H1 (cell line): ENCODE data around the gene XPO1. TPM values are rescaled to one million over a fixed set of nuclear protein-coding genes. Genes with fewer than 3 reads are reported as not detected.

Experiments used
- ATF2 ChIP-seq: IDR thresholded peaks from 2 replicates; pipeline ENCODE4 v1.6.1; 2012; ENCODE audit warnings: low read length, inconsistent platforms
- CHD2 ChIP-seq: IDR thresholded peaks from 2 replicates; pipeline ENCODE4 v1.6.1; 2012; ENCODE audit warnings: low read length, improper control_type of control experiment
- CREB1 ChIP-seq: IDR thresholded peaks from 2 replicates; pipeline ENCODE4 v1.6.1; 2012; ENCODE audit warnings: inconsistent platforms
- CTCF ChIP-seq, 3 experiments: IDR thresholded peaks; 1 replicate in 2 of 3; 2 replicates in 1 of 3; pipeline versions ENCODE4 v1.5.1 to v1.6.1; 2011; ENCODE audit warnings: low read length in 3 of 3, mild to moderate bottlenecking in 3 of 3, inconsistent platforms in 2 of 3, low read depth in 1 of 3, moderate library complexity in 1 of 3; ENCODE audit not compliant: insufficient read depth in 1 of 3; ENCODE audit errors: control extremely low read depth in 1 of 3
- EP300 ChIP-seq, 2 experiments: IDR thresholded peaks; 1 replicate in 1 of 2; 2 replicates in 1 of 2; pipeline ENCODE4 v1.6.1; 2011 to 2012; ENCODE audit warnings: low read depth in 2 of 2, low read length in 2 of 2, mild to moderate bottlenecking in 2 of 2, borderline replicate concordance in 1 of 2, inconsistent platforms in 1 of 2, moderate library complexity in 1 of 2
- EZH2 ChIP-seq: fragments of 200-600 bp; sonication (generic); IDR thresholded peaks from 2 replicates; pipeline ENCODE4 v1.7.1; 2012; ENCODE audit warnings: low read depth, mild to moderate bottlenecking, moderate library complexity, low read length, inconsistent platforms; ENCODE audit not compliant: severe bottlenecking
- GTF2F1 ChIP-seq: IDR thresholded peaks from 2 replicates; pipeline ENCODE4 v1.6.1; 2012; ENCODE audit warnings: low read depth, low read length, improper control_type of control experiment, borderline replicate concordance
- JUND ChIP-seq: IDR thresholded peaks from 2 replicates; pipeline ENCODE4 v1.6.1; 2011; ENCODE audit warnings: mild to moderate bottlenecking, improper control_type of control experiment, low read length
- KDM5A ChIP-seq: fragments of 200-600 bp; IDR thresholded peaks from 2 replicates; pipeline ENCODE4 v1.7.1; 2012; ENCODE audit warnings: mild to moderate bottlenecking, low read length, inconsistent platforms, mixed read lengths
- NANOG ChIP-seq: IDR thresholded peaks from 2 replicates; pipeline ENCODE4 v1.6.1; 2011; ENCODE audit warnings: low read length, low read depth, mild to moderate bottlenecking, inconsistent platforms; ENCODE audit not compliant: insufficient read depth, poor library complexity, severe bottlenecking
- NRF1 ChIP-seq: IDR thresholded peaks from 2 replicates; pipeline ENCODE4 v1.6.1; 2011; ENCODE audit warnings: mild to moderate bottlenecking, low read depth, low read length, improper control_type of control experiment
- PHF8 ChIP-seq: fragments of 200-600 bp; sonication (generic); conservative IDR thresholded peaks from 2 replicates; pipeline ENCODE4 v1.7.1; 2012; ENCODE audit warnings: low read depth, mild to moderate bottlenecking, inconsistent platforms, low read length, moderate library complexity
- POU5F1 ChIP-seq: IDR thresholded peaks from 2 replicates; pipeline ENCODE4 v1.6.1; 2011; ENCODE audit warnings: low read depth, mild to moderate bottlenecking, low read length, moderate library complexity
- RBBP5 ChIP-seq: IDR thresholded peaks from 2 replicates; pipeline ENCODE4 v1.7.1; 2012; ENCODE audit warnings: low read depth, mild to moderate bottlenecking, inconsistent platforms, low read length, moderate library complexity, borderline replicate concordance
- SIRT6 ChIP-seq: IDR thresholded peaks from one replicate; pipeline ENCODE4 v1.7.1; 2012; ENCODE audit warnings: low read length, inconsistent platforms
- SP1 ChIP-seq: IDR thresholded peaks from 2 replicates; pipeline ENCODE4 v1.6.1; 2011; ENCODE audit warnings: low read depth, low read length
- SRF ChIP-seq: IDR thresholded peaks from 2 replicates; pipeline ENCODE4 v1.6.1; 2011; ENCODE audit warnings: mild to moderate bottlenecking, low read depth, low read length, moderate library complexity
- TAF1 ChIP-seq: IDR thresholded peaks from 2 replicates; pipeline ENCODE4 v1.6.1; 2011; ENCODE audit warnings: mild to moderate bottlenecking, low read depth, low read length
- TAF7 ChIP-seq: optimal IDR thresholded peaks from 2 replicates; pipeline ENCODE3; 2011; ENCODE audit warnings: low read depth, mild to moderate bottlenecking, inconsistent platforms, low read length, moderate library complexity, borderline replicate concordance
- TBP ChIP-seq: IDR thresholded peaks from 2 replicates; pipeline ENCODE4 v1.6.1; 2011; ENCODE audit warnings: low read depth, low read length, improper control_type of control experiment
- YY1 ChIP-seq: IDR thresholded peaks from 2 replicates; pipeline ENCODE4 v1.6.1; 2011; ENCODE audit warnings: low read depth, mild to moderate bottlenecking, low read length
- polyA plus RNA-seq, 7 experiments: library from polyadenylated mRNA; depleted of rRNA in 3 of 7; stranded (reverse) in 5 of 7; unstranded in 2 of 7; fragments of >200 nt in 5 of 7; fragments of 200-250 nt in 2 of 7; gene quantifications; 1 replicate in 5 of 7; 2 replicates in 1 of 7; 4 replicates in 1 of 7; pipeline versions ENCODE4 v1.2.1 to v1.2.3, GENCODE V29; 2011 to 2013; ENCODE audit warnings: missing spikeins in 2 of 7, mixed read lengths in 2 of 7
- total RNA-seq: library from RNA; stranded (reverse); fragmentation: NEBNext Ultra II Directional; extraction: Animal tissue kit (Norgen Biotek cat#: 25700); gene quantifications from 2 replicates; pipeline ENCODE4 v1.2.1, GENCODE V29; 2021

XPO1 gene
- total and polyA plus RNA-seq, 2 of the 8 experiments (the other 6 are each of a cell fraction or from before 2014, with no cell fraction given) = 110 to 296 TPM

- TF ChIP-seq TAF7 = peak; percentile 98
- peak; percentile 80 for TF ChIP-seq CREB1
- no peak for TF ChIP-seq SRF
- peak; percentile 2 for TF ChIP-seq NANOG
- peak in 1 of 2 experiments; percentile 79; a peak in 2 of 3 replicates for TF ChIP-seq EP300 (IDR thresholded peaks at IDR 0.05; ENCODE audit: borderline replicate concordance in 1 of 2, low read depth in 2 of 2, low read length in 2 of 2)
- peak; percentile 17; the same call in 1 of the 2 replicates for TF ChIP-seq GTF2F1
- TF ChIP-seq SIRT6 = no peak
- TF ChIP-seq YY1 = peak; percentile 81
- TF ChIP-seq POU5F1 = no peak
- TF ChIP-seq TAF1 = peak; percentile 98
- TF ChIP-seq RBBP5 = no peak
- TF ChIP-seq EZH2 = no peak
- TF ChIP-seq TBP = peak; percentile 96
- no peak; the same call in none of the 2 replicates for TF ChIP-seq PHF8
- TF ChIP-seq SP1 = peak; percentile 94
- peak; percentile 85 for TF ChIP-seq CHD2
- TF ChIP-seq NRF1 = no peak
- no peak for TF ChIP-seq KDM5A
- no peak for TF ChIP-seq CTCF (IDR thresholded peaks at IDR 0.05; ENCODE audit: control extremely low read depth in 1 of 3, insufficient read depth in 1 of 3, low read depth in 1 of 3, low read length in 3 of 3)
- TF ChIP-seq JUND = no peak
- TF ChIP-seq ATF2 = peak; percentile 64; the same call in 1 of the 2 replicates
Observed at GRCh38 chr2:61538200-61538919, at the start of gene XPO1 (continued).
